NK-92 (cell line): ENCODE measurements around the gene DYDC2.
"Not testable (repeated sequence)": the region's sequence is repeated elsewhere in the genome, so short reads cannot be mapped to it uniquely, and the experiment has no call there.

Experiments used
- DNase-seq: peaks from one replicate; lab custom pipeline; 2025; ENCODE audit not compliant: unreplicated experiment; lab: John Stamatoyannopoulos, UW

DYDC2 gene

GRCh38 chr10:80356563-80356988 lies at the start of gene DYDC2, which contains the start of gene DYDC1:
Gene DYDC2 (plus strand): TSS chr10:80356781. CDS start chr10:80362444, 5,663 bp downstream.
Gene DYDC1 (minus strand): TSS chr10:80356755. CDS start chr10:80352601, 4,154 bp downstream.
- no peak for DNase-seq

- DNase-seq: no peak
Observed at GRCh38 chr10:80313523-80313922, 43.1 kb upstream of the DYDC2 start.

GRCh38 chr10:80315391-80315790 lies 41.2 kb upstream of the DYDC2 start:
- no peak for DNase-seq

- no peak for DNase-seq
Observed at GRCh38 chr10:80318742-80319141, 37.8 kb upstream of the DYDC2 start.

GRCh38 chr10:80319318-80319717 lies 37.3 kb upstream of the DYDC2 start:
- DNase-seq: no peak

- DNase-seq: no peak
Observed at GRCh38 chr10:80319725-80320290, 36.8 kb upstream of the DYDC2 start.

- DNase-seq: no peak
Observed at GRCh38 chr10:80320377-80320776, 36.2 kb upstream of the DYDC2 start.

- no peak for DNase-seq
Observed at GRCh38 chr10:80321183-80321582, 35.4 kb upstream of the DYDC2 start.

GRCh38 chr10:80322158-80322557 lies 34.4 kb upstream of the DYDC2 start:
- DNase-seq: no peak

GRCh38 chr10:80322711-80323110 lies 33.9 kb upstream of the DYDC2 start:
- DNase-seq: no peak

GRCh38 chr10:80323311-80323710 lies 33.3 kb upstream of the DYDC2 start:
- DNase-seq: no peak

- no peak for DNase-seq
Observed at GRCh38 chr10:80324086-80324485, 32.5 kb upstream of the DYDC2 start.

GRCh38 chr10:80324891-80325364 lies 31.7 kb upstream of the DYDC2 start:
- DNase-seq: no peak

GRCh38 chr10:80333983-80334382 lies 22.6 kb upstream of the DYDC2 start:
- no peak for DNase-seq

GRCh38 chr10:80344276-80344675 lies 12.3 kb upstream of the DYDC2 start:
- DNase-seq: no peak

- DNase-seq: no peak
Observed at GRCh38 chr10:80344912-80345311, 11.7 kb upstream of the DYDC2 start.

GRCh38 chr10:80350251-80350650 lies 6.3 kb upstream of the DYDC2 start:
- no peak for DNase-seq

GRCh38 chr10:80351220-80351619 lies 5.4 kb upstream of the DYDC2 start:
- DNase-seq: no peak

- no peak for DNase-seq
Observed at GRCh38 chr10:80356989-80357850, 639 bp downstream of the DYDC2 start.

- DNase-seq: no peak
Observed at GRCh38 chr10:80357851-80358125, 1.2 kb downstream of the DYDC2 start.

GRCh38 chr10:80358925-80359324 lies 2.3 kb downstream of the DYDC2 start:
- not testable (repeated sequence) for DNase-seq

- DNase-seq: no peak
Observed at GRCh38 chr10:80359644-80360043, 3.1 kb downstream of the DYDC2 start.
